ENCODE measurements around the gene SOD3. TPM values are rescaled to one million over a fixed set of nuclear protein-coding genes. Genes with fewer than 3 reads are reported as not detected.

SOD3 gene
- total and polyA plus RNA-seq, 10 of the 15 experiments (the other 5 are each of a cell fraction or from before 2014, with no cell fraction given), result not detected

DNA sequence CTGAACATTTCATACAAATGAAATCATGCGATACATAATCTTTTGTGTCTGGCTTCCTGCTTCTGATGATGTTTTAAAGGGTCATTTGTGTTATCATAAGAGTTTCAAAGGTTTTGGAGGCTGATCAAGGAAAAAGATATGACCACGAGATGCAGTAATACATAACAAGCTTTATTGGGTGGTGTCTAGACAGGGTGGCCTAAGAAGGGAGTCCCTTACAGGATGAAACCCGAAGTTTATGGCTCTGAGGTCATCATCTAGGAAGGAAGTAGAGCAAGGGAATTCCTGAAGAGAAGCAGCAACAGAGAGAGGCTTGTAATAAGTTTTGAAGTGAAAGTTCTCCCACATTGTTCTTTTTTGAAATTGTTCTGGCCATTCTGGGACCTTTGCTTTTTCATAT is 40.8 kb upstream of the SOD3 start:
- no peaks in the 10 kb centered on the region for H4K20me1 ChIP-seq (ENCODE audit: control insufficient read depth, insufficient read depth)
- POLR2A ChIA-PET, result no interaction called here
- WGBS (ENCODE audit: insufficient coverage, insufficient replicate concordance, low lambda C conversion rate, missing lambda C conversion rate), result 26% methylated on average over 3 of the region's 3 CpGs
- H3K4me2 ChIP-seq (ENCODE audit: control insufficient read depth, insufficient read depth), result no peak overlapping the region
- no TSS peak for BruUV-seq (replicated peaks)
- H3K9me3 ChIP-seq (replicated peaks; ENCODE audit: control insufficient read depth, insufficient read depth, low read length), result no peaks in the 10 kb centered on the region; the same call in 2 of the 3 replicates
- H3K27ac ChIP-seq (ENCODE audit: control insufficient read depth, insufficient read depth), result no peak overlapping the region
- no peak for FAIRE-seq
- H3K4me3 ChIP-seq, result no peak overlapping the region
- no peaks in the 10 kb centered on the region for H3K27me3 ChIP-seq (replicated peaks in 1 of 2; ENCODE audit: control insufficient read depth in 2 of 2, insufficient read depth in 2 of 2, low read length in 1 of 2)
- H3K9ac ChIP-seq (ENCODE audit: control insufficient read depth, insufficient read depth, low read length), result no peak overlapping the region
- in situ Hi-C loops (cut with MboI) (no loop called here), intact Hi-C loops (cut with micrococcal nuclease; ENCODE audit: unreplicated experiment) (no loop called here)
- TF ChIP-seq PKNOX1 (IDR thresholded peaks at IDR 0.05), result no peak
- TF ChIP-seq NKRF (conservative IDR thresholded peaks at IDR 0.05), result no peak
- TF ChIP-seq CREM (IDR thresholded peaks at IDR 0.05; ENCODE audit: low read depth), result no peak
- no peak for TF ChIP-seq SPI1 (IDR thresholded peaks at IDR 0.05; ENCODE audit: borderline replicate concordance, insufficient read depth, low read depth, low read length)
- TF ChIP-seq CHD2 (IDR thresholded peaks at IDR 0.05; ENCODE audit: borderline replicate concordance, low read depth, low read length), result no peak
- no peak for TF ChIP-seq STAT1 (conservative IDR thresholded peaks at IDR 0.05)
- no peak for TF ChIP-seq EP300 (IDR thresholded peaks at IDR 0.05; ENCODE audit: borderline replicate concordance in 1 of 2, control insufficient read depth in 1 of 2, low read depth in 2 of 2, low read length in 2 of 2)
- no peaks in the 10 kb centered on the region for H3K36me3 ChIP-seq (ENCODE audit: control insufficient read depth in 2 of 2, insufficient read depth in 2 of 2, low read length in 1 of 2)
- no peaks in the 10 kb centered on the region for H3K79me2 ChIP-seq (ENCODE audit: control insufficient read depth, insufficient read depth, low read length)
- no peak overlapping the region for H2AFZ ChIP-seq (ENCODE audit: control insufficient read depth, low read depth, low read length)
- no peaks in the 10 kb centered on the region for H3K4me1 ChIP-seq (ENCODE audit: control insufficient read depth, insufficient read depth, low read length)
- SMC1A ChIA-PET (ENCODE audit: uncharacterized antibody, unreplicated experiment), result no interaction called here
- ATAC-seq, result no peak
- DNase-seq (ENCODE audit: low read depth, low spot score), result no peak
- RAD21 ChIA-PET (ENCODE audit: unreplicated experiment), result no interaction called here
- CTCF ChIA-PET, result no interaction called here

Measured in GM12878 (cell line).